RWPE2 (cell line): ENCODE measurements around the gene GMDS.

ENCODE experiments used
- ATAC-seq: fragments of 200-7000 bp; cut with Tn5 transposase; 3 replicates; pipeline ENCODE4 v1.9.1; 2021; ENCODE audit warnings: low read depth
- DNase-seq: peaks from one replicate; pipeline ENCODE4 v3.0.0-alpha.2; 2020; ENCODE audit warnings: low spot score
- H3K27ac ChIP-seq: fragments of 450-650 bp; 2 replicates; pipeline ENCODE4 v1.5.1; 2017; ENCODE audit warnings: mild to moderate bottlenecking; ENCODE audit not compliant: poor library complexity, severe bottlenecking
- H3K27me3 ChIP-seq: fragments of 250-450 bp; sonication (Bioruptor Pico); 2 replicates; pipeline ENCODE4 v1.5.1; 2021; ENCODE audit warnings: mild to moderate bottlenecking, moderate library complexity; ENCODE audit not compliant: insufficient read depth, poor library complexity, severe bottlenecking
- H3K36me3 ChIP-seq: fragments of 250-450 bp; sonication (Bioruptor Pico); 2 replicates; pipeline ENCODE4 v1.5.1; 2020; ENCODE audit warnings: low read depth, mild to moderate bottlenecking, moderate library complexity
- H3K4me1 ChIP-seq: fragments of 250-450 bp; sonication (Bioruptor Pico); 2 replicates; pipeline ENCODE4 v1.5.1; 2021; ENCODE audit warnings: mild to moderate bottlenecking, moderate library complexity; ENCODE audit not compliant: insufficient read depth, poor library complexity, severe bottlenecking
- H3K4me3 ChIP-seq: fragments of 250-450 bp; sonication (Bioruptor Pico); 2 replicates; pipeline ENCODE4 v1.5.1; 2021; ENCODE audit warnings: mild to moderate bottlenecking, moderate library complexity; ENCODE audit not compliant: severe bottlenecking
- H3K9me3 ChIP-seq: fragments of 250-450 bp; sonication (Bioruptor Pico); 2 replicates; pipeline ENCODE4 v1.5.1; 2021; ENCODE audit warnings: mild to moderate bottlenecking, moderate library complexity; ENCODE audit not compliant: severe bottlenecking
- CTCF ChIP-seq: fragments of 450-650 bp; IDR thresholded peaks from one replicate; pipeline ENCODE4 v1.5.1; 2017; ENCODE audit warnings: mild to moderate bottlenecking, moderate library complexity; ENCODE audit not compliant: poor library complexity, severe bottlenecking

GMDS gene

GRCh38 chr6:1636971-1637871 is 608.2 kb downstream of the GMDS start:
- Histone ChIP-seq H3K36me3 (no peaks in the 10 kb centered on the region), H3K4me3 (no peak overlapping the region), H3K4me1 (peaks cover 18% of the 10 kb centered on the region), H3K27ac (peak overlapping the region; percentile 43), H3K27me3 (no peaks in the 10 kb centered on the region), H3K9me3 (no peaks in the 10 kb centered on the region)
- peak; percentile 82 for DNase-seq
- no peak for TF ChIP-seq CTCF
- peak; percentile 93 for ATAC-seq

- Histone ChIP-seq H3K27me3 (no peaks in the 10 kb centered on the region), H3K9me3 (no peaks in the 10 kb centered on the region), H3K36me3 (no peaks in the 10 kb centered on the region), H3K4me1 (peaks cover 12% of the 10 kb centered on the region), H3K27ac (peak overlapping the region; percentile 43), H3K4me3 (no peak overlapping the region)
- ATAC-seq (no peak), DNase-seq (no peak)
- TF ChIP-seq CTCF, result no peak
Observed at GRCh38 chr6:1636272-1636825, 609.1 kb downstream of the GMDS start.

- Histone ChIP-seq H3K36me3 (no peaks in the 10 kb centered on the region), H3K27me3 (no peaks in the 10 kb centered on the region), H3K4me3 (no peak overlapping the region), H3K4me1 (peaks cover 8% of the 10 kb centered on the region), H3K9me3 (no peaks in the 10 kb centered on the region), H3K27ac (no peak overlapping the region)
- ATAC-seq (no peak), DNase-seq (no peak)
- no peak for TF ChIP-seq CTCF
Observed at GRCh38 chr6:1635305-1636010, 609.9 kb downstream of the GMDS start.

GRCh38 chr6:1634081-1634480 is 611.3 kb downstream of the GMDS start:
- no peak for TF ChIP-seq CTCF
- no peaks in the 10 kb centered on the region for H3K9me3 ChIP-seq

More at GRCh38 chr6:1634081-1634480, 611.3 kb downstream of the GMDS start:
- Histone ChIP-seq H3K4me3 (no peak overlapping the region), H3K4me1 (peaks cover 8% of the 10 kb centered on the region), H3K27me3 (no peaks in the 10 kb centered on the region), H3K36me3 (no peaks in the 10 kb centered on the region), H3K27ac (no peak overlapping the region)
- no peak for ATAC-seq
- no peak for DNase-seq
